Globus pallidus (tissue), 1 donor: Measurements from ENCODE around the gene SLC37A4.
"Not testable (repeated sequence)": the region's sequence is repeated elsewhere in the genome, so short reads cannot be mapped to it uniquely, and the experiment has no call there.

Experiments used
- DNase-seq: peaks from one replicate; pipeline ENCODE4 v3.0.0-alpha.2; 2015; ENCODE audit warnings: low spot score

SLC37A4 gene

DNA sequence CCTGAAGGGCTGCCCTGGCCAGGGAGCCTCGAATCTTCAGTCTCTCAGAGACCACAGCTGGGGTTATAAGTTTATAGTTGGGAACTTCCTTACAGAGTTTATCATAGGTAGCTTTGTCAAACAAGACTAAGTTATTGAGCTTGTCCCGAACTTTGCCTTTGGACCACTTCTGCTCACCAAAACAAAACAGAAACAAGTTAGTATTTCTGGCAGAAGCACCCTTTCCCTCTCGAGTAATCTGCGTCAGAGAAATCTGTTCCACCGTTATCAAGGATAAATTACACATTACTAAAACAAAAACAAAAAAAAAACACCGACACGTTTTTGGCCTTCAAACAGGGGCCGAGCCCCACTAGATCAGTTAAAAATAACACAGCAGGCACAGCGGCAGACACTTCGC, 13.3 kb downstream of the SLC37A4 start:
- not testable (repeated sequence) for DNase-seq

DNA sequence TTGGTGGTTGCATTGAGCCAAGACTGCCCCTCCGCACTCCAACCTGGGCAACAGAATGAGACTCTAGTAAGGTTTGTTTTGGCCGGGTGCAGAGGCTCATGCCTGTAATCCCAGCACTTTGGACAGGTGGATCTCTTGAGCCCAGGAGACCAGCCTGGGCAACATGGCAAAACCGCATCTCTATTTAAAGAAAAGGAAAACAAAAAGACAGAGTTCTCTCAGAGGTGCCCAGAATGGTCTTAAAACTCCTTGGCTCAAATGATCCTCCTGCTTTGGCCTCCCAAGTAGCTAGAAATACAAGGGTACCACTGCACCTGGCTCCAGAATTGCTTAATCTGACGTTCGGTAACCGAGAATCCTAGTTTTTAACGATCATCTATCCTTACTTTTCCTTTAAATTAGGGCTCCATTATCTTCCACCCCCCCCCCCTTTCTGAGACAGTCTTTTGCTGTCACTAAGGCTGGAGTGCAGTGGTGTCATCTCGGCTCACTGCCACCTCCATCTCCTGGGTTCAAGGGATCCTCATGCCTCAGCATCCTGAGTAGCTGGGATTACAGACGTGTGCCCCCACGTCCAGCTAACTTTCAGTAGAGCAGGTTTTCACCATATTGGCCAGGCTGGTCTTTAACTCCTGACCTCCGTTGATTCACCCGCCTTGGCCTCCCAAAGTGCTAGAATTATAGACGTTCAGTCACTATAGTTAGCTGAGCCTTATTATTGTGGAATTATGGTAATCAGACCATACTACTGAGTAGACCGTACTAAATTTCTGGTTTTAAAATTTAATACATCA, 14.3 kb downstream of the SLC37A4 start:
- no peak for DNase-seq

DNA sequence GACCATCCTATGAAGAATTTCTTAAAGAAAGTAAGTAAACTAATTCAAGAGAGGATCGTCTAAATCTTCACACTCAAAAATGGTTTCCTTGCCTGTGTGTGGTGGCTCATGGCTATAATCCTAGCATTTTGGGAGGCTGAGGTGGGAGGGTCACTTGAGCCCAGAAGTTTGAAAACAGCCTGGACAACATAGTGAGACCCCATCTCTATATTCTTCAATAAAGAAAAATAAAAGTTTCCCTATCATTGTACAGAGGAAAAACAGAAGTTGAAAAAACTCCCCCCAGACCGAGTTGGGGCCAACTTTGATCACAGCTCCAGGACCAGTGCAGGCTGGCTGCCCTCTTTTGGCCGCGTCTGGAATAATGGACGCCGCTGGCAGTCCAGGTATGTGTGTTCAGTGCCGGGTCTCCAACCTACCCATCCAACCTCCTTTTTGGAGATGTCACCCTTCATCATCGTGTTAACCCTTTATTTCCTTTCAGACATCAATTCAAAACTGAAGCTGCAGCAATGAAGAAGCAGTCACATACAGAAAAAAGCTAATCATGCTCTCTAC, 15.5 kb downstream of the SLC37A4 start:
- DNase-seq: no peak

DNA sequence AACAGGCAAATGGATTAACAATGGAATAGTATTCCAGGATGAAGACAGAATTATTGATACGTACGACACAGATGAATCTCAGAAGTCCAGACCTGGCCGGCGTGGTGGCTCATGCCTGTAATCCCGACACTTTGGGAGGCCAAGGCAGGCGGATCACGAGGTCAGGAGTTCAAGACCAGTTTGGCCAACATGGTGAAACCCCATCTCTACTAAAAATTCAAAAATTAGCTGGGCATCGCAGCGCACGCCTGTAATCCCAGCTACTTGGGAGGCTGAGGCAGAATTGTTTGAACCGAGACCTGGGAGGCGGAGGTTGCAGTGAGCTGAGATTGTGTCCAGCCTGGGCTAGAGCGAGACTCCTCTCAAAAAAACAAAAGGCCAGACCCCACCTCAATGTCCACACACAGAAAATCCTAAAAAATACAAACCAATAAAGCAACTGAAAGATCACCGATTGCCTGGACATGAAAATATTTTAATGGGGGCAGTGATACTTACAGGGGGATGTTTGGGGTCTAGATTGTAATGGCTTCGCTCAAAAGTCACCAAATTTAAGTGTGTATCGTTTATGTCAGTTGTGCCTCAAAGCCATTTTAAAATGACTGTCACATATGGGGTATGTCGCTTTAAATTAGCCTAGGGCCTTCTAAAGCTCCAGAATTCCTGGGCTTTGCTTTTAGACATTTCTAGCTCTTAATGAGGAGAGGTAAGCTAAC, 16.3 kb downstream of the SLC37A4 start:
- DNase-seq: no peak

DNA sequence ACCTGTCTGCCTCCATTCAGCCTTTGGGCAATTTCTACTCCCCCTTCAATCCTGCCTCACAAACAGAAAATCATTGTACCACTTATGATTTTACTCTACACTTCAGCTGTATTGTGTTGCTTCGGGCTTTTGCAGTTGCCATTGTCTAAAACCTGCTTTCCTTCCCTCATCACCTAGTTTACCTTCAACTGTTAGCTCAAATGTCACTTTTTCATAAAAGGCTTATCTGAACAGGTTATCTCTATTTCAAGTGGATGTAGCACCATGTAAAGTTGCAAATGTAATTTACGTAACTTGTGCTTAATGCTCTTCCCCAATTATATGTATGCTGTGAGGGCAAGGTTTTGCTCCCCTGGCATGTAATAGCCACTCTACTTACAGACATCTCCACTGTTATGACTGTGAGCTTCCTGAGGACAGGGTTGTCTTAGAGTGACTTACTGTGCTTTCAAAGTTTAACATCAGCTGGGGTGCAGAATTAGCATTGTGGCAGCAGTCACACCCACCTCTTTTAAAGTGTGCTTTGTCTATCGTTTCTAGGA, 18.0 kb downstream of the SLC37A4 start:
- DNase-seq: no peak

DNA sequence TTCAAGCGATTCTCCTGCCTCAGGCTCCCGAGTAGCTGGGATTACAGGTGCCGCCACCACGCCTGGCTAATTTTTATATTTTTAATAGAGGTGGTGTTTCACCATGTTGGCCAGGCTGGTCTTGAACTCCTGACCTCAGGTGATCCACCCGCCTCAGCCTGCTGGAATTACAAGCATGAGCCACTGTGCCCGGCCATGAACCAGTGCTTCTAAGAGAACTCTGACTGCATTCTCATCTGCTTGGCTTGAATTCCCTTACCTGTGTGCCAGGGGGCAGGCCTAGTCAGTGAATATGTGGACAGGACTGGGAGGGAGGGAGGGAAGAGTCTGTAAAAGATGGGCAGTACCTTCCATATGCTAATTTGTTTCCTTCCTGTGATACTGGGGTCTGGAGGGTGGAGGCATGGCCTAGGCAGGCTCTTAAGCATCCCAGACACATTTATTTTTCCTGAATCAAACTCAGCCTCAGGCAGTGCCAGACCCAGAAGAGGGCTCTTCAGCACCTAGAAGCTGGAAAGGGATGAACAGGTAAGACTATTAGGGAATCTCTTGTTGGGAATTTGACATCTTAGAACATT, 19.1 kb downstream of the SLC37A4 start:
- no peak for DNase-seq

DNA sequence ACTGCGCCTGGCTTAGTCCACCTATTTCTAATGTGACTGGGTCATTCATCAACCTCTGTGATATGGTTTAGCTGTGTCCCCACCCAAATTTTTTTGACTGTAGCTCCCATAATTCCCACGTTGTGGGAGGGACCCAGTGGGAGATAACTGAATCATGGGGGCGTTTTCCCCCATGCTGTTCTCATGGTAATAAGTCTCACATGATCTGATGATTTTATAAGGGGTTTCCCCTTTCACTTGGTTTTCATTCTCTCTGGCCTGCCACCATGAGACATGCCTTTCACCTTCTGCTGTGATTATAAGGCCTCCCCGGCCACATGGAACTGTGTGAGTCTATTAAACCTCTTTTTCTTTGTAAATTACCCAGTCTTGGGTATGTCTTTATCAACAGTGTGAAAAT, 24.0 kb downstream of the SLC37A4 start:
- DNase-seq: no peak

DNA sequence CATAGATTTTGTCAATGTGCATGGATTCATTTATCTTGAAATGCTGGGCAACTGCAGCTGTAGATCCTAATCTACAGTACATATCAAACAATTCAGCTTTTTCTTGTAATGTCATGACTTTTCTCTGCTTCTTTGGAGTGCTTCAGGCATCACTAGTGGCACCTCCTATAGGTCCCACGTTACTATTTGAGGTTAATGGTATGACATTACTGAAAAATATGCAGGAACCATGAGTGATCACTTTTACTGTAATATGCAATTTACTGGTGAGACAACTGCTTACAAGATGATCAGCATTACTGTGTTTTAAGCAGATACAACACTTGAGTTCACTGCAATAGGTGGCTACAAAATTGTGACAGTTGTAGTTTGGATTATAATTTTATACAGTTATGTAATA, 29.8 kb downstream of the SLC37A4 start:
- no peak for DNase-seq

DNA sequence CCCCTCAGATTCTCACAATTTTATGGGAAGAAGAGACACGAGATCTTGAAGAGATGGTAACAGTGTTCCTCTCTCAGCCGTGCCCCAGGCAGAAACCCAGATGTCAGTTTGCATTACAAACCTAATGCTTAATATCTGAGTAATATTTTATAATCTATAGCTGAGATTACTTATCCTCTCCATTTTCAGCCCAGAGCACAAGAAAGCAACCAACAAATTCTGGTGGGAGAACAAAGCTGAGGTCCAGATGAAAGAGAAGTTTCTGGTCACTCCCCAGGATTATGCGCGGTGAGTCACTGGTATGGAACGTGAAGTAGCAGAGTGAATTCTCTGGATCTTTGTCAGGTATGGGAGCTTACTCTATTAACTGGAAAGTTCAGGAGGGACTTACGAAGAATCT, 31.9 kb downstream of the SLC37A4 start:
- no peak for DNase-seq

DNA sequence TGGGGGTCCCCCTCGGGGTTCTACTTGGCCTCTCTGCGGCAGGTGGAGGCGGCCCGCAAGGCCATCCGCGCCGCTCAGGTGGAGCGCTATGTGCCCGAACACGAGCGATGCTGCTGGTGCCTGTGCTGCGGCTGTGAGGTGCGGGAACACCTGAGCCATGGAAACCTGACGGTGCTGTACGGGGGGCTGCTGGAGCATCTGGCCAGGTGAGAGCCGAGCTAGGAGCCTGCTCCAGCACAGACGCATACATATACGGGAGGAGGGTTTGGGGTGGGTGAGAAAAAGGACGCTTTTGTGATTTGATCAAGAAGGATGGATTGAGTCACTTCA, 32.3 kb downstream of the SLC37A4 start:
- DNase-seq: no peak

DNA sequence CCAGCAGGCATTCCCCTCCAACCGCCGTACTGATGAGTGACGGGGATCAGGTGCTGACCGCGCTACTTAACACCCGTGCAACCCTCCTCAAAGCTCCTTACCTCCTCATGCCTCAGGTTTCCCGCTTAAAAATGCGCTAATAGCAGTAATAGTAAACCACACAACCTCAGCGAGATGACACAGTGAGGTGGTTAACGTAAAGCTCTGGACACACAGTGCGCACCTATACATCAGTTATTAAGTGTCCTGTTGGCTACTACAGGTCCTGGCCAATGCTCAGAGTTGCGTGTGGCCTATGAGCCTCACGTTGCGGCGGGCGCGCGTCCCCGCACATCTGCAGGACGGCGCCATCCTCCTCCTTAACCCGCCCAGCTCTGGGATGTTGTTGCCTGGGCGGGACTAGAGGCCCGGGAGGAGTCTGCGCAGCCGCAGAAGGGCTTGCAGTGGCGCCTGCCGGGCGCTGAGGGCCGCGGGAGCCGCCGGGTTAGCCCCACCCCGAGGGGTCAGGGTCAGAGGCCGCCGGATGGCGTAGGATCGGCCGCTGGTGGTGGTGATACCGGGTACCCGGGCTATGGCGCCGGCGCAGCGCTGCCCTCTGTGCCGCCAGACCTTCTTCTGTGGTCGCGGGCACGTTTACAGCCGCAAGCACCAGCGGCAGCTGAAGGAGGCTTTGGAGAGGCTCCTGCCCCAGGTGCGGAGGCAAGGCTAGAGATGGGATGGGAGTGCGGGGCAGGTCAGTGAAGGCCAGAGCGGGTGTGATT, 32.9 kb downstream of the SLC37A4 start, which contains the start of gene CENATAC:
Gene CENATAC, plus strand, starts transcription at position 512 of the 761 bp plus-strand sequence. Its CDS starts 60 bp downstream, at position 572.
- DNase-seq: peak; percentile 95

DNA sequence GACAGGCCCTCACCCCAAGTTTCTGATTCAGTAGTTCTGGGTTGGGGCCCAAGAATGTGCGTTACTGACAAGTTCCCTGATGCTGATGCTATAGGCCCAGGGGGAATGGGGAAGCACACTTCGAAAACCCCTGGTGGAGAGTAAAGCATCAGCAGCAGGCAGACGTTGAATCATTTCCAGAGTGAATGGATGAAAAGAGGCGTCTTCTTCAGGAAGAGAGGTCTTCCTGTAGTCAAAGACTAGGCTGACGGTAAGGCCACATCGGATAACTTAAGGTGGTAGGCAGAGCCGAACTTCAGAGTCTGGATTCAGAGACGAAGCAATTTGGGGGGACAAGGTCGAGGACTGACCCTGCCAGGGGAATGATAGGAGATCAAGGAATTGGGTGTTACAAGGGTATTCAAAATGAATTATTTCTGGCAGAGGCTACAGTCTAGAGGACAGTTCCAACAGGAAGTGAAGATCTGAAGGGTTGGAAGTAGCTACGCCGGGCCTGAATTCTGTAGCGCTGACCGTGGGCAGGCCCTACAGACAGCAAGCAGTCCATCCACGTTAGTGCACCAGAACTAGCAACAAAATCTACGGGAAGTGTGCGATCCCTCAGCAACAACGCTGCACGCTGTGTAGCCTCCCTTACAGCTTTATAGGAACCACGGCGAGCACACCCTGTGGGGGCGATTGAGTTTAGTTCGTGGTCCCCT, 33.6 kb downstream of the SLC37A4 start:
- DNase-seq: no peak

DNA sequence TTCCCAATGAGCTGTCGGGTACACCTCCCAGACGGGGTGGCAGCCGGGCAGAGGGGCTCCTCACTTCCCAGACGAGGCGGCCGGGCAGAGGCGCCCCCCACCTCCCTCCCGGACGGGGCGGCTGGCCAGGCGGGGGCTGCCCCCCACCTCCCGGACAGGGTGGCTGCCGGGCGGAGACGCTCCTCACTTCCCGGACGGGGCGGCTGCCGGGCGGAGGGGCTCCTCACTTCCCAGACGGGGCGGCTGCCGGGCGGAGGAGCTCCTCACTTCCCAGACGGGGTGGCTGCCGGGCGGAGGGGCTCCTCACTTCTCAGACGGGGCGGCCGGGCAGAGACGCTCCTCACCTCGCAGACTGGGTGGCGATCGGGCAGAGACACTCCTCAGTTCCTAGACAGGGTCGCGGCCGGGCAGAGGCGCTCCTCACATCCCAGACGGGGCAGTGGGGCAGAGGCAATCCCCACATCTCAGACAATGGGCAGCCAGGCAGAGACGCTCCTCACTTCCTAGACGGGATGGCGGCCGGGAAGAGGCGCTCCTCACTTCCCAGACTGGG, 39.1 kb downstream of the SLC37A4 start:
- not testable (repeated sequence) for DNase-seq

DNA sequence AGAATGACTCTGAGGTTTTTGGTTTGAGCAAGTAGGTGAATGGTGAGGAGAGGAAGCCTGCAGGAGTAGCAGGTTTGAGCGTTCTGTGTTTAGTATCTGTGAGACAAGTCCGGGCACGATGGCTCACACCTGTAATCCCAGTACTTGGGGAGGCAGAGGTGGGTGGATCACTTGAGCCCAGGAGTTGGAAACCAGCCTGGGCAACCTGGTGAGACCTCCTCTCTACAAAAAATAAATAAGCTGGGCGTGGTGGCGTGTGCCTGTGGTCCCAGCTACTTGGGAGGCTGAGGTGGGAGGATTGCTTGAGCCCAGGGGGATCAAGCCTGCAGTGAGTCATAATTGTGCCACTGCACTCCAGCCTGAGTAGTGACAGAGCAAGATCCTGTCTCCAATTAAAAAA, 42.4 kb downstream of the SLC37A4 start:
- no peak for DNase-seq

DNA sequence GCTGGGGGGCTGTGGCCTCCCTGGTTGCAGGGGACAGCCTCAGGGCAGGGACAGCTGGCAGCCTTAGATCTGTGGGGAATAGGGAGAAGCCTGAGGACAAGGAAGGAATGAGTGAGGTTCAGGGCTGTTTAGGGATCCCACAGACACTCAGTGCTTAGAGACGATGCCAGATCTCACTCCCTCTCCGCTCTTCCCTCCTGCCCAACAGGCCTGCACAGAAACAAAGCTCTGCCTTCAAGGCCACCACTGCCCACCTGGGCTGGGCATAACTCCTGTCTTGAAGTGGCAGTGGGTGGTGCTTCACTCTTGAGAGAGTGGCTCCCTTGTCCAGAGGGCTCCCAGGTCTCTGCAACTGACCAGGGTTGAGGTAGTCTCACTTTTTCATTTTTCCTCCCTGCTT, 45.9 kb downstream of the SLC37A4 start:
- no peak for DNase-seq

DNA sequence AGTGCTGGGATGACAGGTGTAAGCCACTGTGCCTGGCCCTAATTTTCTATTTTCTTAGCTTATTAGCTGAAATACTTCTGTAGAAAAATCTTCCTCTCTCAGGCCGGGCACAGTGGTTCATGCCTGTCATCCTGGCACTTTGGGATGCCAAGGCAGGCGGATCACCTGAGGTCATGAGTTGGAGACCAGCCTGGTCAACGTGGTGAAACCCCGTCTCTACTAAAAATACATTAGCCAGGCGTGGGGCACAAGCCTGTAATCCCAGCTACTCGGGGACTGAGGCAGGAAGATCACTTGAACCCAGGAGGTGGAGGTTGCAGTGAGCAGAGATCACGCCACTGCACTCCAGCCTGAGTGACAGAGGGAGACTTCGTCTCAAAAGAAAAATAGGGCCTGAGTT, 46.3 kb downstream of the SLC37A4 start:
- not testable (repeated sequence) for DNase-seq

DNA sequence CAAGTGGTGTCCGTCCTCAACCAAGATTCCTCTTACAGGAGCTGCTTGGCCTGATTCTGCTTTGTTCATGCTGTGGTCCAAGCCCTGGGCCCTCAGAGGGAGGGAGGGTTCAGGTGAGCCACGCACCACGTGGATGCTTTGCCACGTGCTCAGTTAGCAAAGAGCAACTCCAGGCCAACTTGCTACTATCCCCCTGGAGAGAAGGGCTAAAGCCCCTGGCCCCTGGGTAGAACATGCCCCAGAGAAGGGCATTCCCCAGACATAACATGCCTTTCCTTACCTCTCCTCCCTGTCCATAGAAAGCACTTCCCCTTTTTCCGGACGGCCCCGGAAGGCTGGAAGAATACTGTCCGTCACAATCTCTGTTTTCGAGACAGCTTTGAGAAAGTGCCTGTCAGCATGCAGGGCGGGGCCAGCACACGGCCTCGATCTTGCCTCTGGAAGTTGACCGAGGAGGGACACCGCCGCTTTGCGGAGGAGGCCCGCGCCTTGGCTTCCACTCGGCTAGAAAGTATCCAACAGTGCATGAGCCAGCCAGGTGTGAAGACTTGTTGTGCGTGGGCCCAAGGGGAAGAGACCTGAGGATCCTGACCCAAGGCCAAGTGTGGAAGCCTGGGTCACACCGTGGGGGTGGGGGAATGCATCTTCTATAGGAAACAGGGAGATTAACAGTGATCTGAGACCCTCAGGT, 50.3 kb downstream of the SLC37A4 start:
- no peak for DNase-seq

DNA sequence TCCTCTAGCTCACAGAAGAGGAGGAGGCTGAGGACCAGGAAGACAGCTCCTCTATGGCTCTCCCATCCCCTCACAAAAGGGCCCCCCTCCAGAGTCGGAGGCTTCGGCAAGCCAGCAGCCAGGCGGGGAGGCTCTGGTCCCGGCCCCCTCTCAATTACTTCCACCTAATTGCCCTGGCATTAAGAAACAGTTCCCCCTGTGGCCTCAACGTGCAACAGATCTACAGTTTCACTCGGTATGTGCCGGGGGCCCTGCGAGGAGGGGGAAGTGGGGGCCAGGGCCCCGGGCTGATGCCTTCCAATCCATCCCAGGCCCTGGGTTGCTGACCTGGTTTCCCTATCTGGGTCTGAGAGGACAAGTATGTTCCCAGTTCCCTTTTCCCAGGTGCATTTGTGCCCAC, 51.2 kb downstream of the SLC37A4 start:
- no peak for DNase-seq

DNA sequence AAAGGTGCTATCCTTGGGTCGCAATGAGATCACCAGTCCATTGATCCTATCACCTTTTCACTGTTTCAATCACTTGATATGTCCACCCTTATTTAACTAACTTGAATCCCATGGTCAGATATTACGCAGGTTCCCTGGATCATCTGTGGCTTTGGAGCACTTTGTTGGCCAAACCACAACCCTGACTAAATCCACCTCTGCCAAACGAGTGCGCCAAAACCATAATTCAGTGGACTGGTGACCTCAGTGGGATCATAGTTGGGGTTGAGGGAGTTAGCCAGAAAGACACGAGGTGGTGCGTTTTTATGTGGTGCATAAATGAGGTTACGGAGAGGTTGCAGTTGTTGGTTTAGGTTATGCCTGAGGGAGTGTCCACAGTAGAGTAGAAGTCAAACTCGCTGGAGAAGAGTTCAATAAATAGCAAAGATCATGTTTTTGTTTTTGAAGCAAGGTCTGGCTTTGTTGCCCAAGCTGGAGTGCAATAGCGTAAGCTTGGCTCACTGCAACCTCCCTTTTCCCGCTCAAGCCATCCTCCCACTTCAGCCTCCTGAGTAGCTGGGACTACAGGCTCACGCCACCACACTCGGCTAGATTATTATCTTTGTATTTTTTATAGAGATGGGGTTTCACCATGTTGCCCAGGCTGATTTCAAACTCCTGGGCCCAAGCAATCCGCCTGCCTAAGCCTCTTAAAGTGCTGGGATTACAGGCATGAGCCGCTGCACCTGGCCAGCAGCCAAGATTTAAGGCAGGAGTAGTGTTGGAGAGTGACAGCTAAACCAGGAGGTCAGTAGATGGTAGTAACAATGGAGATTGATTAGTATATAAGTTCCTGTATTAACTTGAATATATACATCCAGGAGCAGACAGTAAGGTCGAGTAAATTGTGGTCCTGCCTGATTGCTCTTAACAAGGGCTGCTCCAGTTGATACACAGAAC, 54.6 kb downstream of the SLC37A4 start:
- DNase-seq: no peak
